Nephron progenitor cell (in vitro differentiated cells): ENCODE measurements around the gene PTBP3.

ENCODE experiments used
- DNase-seq: peaks from one replicate; pipeline ENCODE4 v3.0.0; 2021
- H3K27ac Mint-ChIP-seq: 2 replicates; pipeline ENCODE4 v1.8.0; 2021; ENCODE audit warnings: mild to moderate bottlenecking, moderate library complexity, mixed read lengths
- H3K27me3 Mint-ChIP-seq: 2 replicates; pipeline ENCODE4 v1.8.0; 2021; ENCODE audit warnings: mild to moderate bottlenecking, low read depth, mixed read lengths; ENCODE audit not compliant: poor library complexity
- H3K36me3 Mint-ChIP-seq: 2 replicates; pipeline ENCODE4 v1.8.0; 2021; ENCODE audit warnings: low read depth, mixed read lengths
- H3K4me1 Mint-ChIP-seq: 2 replicates; pipeline ENCODE4 v1.8.0; 2021; ENCODE audit warnings: mixed read lengths
- H3K4me3 Mint-ChIP-seq: 2 replicates; pipeline ENCODE4 v1.8.0; 2021; ENCODE audit warnings: mild to moderate bottlenecking, moderate library complexity, mixed read lengths
- H3K9me3 Mint-ChIP-seq: 2 replicates; pipeline ENCODE4 v1.8.0; 2021; ENCODE audit warnings: mild to moderate bottlenecking, moderate library complexity, mixed read lengths
- TF ChIP-seq, protein P1 (sequence below): fragments of 200-600 bp; sonication (generic); IDR thresholded peaks from 2 replicates; pipeline ENCODE4 v1.5.0; 2021; ENCODE audit warnings: antibody characterized with exemption

Gene PTBP3

DNA sequence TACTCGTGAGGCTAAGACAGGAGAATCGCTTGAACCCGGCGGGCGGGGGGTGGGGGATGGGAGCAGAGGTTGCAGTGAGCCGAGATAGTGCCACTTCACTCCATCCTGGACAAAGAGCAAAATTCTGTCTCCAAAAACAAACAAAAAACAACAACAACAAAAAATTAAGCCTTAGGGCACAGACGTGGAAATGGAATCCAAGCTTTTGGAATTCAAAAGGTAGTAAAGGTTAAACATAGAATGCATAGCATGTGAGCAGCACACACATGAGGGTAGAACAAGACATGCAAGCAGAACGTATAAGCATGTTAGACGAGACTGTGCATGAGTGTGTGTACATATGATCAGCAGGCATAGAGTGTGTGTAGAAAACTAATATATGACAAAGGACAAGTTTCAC, 68.0 kb downstream of the PTBP3 start:
- no peak for DNase-seq
- peaks cover 13% of the 10 kb centered on the region for H3K4me1 Mint-ChIP-seq

DNA sequence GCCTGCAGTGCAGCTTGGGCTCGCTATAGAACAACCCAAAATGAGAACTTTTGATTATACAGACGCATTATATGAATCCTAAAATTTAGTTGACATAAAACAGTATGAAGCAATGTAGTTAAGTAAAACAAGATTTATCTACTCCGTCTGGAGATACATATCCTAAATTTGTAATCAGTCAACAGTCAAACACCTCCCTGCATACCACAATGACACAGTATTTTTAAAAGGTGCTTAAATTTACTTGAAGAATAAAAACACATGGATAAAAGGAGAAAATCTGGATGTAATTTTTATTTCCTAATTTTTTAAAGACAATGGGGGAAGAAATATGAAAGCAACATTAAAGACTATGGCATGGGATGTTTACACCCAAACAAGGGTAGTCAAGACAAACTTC, 70.8 kb downstream of the PTBP3 start:
- H3K9me3 Mint-ChIP-seq, result no peaks in the 10 kb centered on the region
- no peak for DNase-seq
- H3K4me1 Mint-ChIP-seq, result no peaks in the 10 kb centered on the region
- H3K27ac Mint-ChIP-seq, result no peak overlapping the region
- TF ChIP-seq, protein P1, sequence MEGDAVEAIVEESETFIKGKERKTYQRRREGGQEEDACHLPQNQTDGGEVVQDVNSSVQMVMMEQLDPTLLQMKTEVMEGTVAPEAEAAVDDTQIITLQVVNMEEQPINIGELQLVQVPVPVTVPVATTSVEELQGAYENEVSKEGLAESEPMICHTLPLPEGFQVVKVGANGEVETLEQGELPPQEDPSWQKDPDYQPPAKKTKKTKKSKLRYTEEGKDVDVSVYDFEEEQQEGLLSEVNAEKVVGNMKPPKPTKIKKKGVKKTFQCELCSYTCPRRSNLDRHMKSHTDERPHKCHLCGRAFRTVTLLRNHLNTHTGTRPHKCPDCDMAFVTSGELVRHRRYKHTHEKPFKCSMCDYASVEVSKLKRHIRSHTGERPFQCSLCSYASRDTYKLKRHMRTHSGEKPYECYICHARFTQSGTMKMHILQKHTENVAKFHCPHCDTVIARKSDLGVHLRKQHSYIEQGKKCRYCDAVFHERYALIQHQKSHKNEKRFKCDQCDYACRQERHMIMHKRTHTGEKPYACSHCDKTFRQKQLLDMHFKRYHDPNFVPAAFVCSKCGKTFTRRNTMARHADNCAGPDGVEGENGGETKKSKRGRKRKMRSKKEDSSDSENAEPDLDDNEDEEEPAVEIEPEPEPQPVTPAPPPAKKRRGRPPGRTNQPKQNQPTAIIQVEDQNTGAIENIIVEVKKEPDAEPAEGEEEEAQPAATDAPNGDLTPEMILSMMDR, result no peak
- no peak overlapping the region for H3K4me3 Mint-ChIP-seq
- H3K27me3 Mint-ChIP-seq, result no peaks in the 10 kb centered on the region
- peaks cover 44% of the 10 kb centered on the region for H3K36me3 Mint-ChIP-seq

More for the DNA sequence above, 68.0 kb downstream of the PTBP3 start:
- TF ChIP-seq, protein P1, result no peak
- no peaks in the 10 kb centered on the region for H3K9me3 Mint-ChIP-seq
- H3K27me3 Mint-ChIP-seq, result no peaks in the 10 kb centered on the region
- H3K4me3 Mint-ChIP-seq, result no peak overlapping the region
- H3K36me3 Mint-ChIP-seq, result peaks cover 53% of the 10 kb centered on the region
- H3K27ac Mint-ChIP-seq, result no peak overlapping the region

DNA sequence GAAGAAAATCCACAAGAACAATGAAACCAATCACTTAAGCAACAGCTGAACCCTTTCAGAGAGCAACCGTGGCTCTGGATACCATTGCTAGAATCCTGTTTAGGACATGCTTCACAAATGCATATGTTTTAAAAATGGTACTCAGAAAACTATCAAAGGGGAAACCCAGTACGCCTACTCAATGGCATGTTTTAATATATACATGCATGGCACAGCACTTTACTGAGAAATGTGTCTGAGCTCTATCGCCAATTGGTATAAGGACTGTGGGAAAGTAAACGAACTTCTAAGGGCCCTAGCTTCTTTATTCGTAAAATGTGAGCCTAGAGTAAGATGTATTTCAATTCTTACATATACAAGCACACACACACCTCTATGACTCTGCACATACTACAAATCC, 72.3 kb downstream of the PTBP3 start:
- H3K4me1 Mint-ChIP-seq, result no peaks in the 10 kb centered on the region
- H3K27ac Mint-ChIP-seq, result no peak overlapping the region
- no peak overlapping the region for H3K4me3 Mint-ChIP-seq
- DNase-seq, result no peak
- no peaks in the 10 kb centered on the region for H3K27me3 Mint-ChIP-seq
- H3K36me3 Mint-ChIP-seq, result peaks cover 34% of the 10 kb centered on the region
- TF ChIP-seq, protein P1, result no peak
- H3K9me3 Mint-ChIP-seq, result no peaks in the 10 kb centered on the region

DNA sequence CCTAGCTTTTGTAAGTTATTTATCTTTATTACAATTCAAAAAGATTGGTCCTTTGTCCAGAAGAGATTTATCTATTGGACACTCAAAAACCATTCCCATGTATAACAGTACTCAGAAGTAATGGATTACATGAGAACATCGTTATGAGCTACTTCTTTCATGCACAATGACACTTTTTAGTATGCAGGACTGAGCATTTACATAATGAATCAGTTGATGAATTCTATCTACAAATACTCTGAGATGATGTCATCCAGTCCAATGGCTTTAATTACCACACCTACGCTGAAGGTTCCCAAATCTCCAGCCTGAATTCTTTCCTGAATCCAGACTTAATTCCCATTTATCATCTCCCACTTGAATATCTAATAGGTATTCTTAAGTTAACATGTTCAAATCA, 75.3 kb downstream of the PTBP3 start:
- no peak for DNase-seq
- H3K27ac Mint-ChIP-seq, result no peak overlapping the region
- no peaks in the 10 kb centered on the region for H3K4me1 Mint-ChIP-seq
- no peaks in the 10 kb centered on the region for H3K9me3 Mint-ChIP-seq
- no peak overlapping the region for H3K4me3 Mint-ChIP-seq
- no peaks in the 10 kb centered on the region for H3K27me3 Mint-ChIP-seq
- peaks cover 32% of the 10 kb centered on the region for H3K36me3 Mint-ChIP-seq
- TF ChIP-seq, protein P1, result no peak

DNA sequence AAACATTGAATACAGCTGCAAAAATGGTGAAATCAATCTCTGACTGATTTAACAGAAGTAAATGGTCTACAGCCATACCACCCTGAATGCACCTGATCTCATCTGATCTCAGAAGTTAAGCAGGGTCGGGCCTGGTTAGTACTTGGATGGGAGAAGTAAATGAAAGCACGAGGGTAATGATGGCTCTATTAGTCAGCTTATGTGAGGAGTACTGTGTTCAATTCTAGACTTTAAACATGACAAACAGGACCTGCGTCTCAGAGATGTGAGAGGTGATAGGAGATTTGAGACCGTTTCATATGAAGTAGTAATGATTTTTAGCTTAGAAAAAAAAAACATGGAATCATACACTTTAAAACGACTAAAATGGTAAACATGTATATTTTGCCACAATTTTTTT, 81.2 kb downstream of the PTBP3 start:
- Mint-ChIP-seq H3K4me3 (no peak overlapping the region), H3K4me1 (no peaks in the 10 kb centered on the region), H3K9me3 (no peaks in the 10 kb centered on the region), H3K36me3 (peaks cover 16% of the 10 kb centered on the region), H3K27ac (no peak overlapping the region), H3K27me3 (no peaks in the 10 kb centered on the region)
- DNase-seq, result no peak
- TF ChIP-seq, protein P1, result no peak

DNA sequence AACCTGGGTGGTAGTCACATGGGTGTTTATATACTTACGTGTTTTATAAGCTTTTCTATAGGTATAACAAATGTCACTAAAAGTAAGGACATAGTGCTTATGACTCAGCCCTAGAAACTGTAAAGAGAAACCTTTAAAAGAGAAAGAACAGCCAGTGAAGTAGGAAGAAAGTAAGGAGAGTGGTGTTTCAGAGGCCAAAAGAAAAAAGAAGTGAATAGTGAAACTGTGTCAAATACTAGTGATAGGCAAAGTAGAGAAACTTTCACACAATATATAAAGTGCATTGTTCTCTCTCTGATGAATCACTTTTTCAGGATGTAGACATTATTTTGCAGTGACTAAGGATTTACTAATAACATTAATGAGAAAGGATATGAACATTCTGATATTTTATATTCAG, 84.1 kb downstream of the PTBP3 start:
- Mint-ChIP-seq H3K9me3 (no peaks in the 10 kb centered on the region), H3K27me3 (no peaks in the 10 kb centered on the region), H3K4me3 (no peak overlapping the region), H3K27ac (no peak overlapping the region), H3K36me3 (peaks cover 33% of the 10 kb centered on the region), H3K4me1 (no peaks in the 10 kb centered on the region)
- DNase-seq, result no peak
- TF ChIP-seq, protein P1, result no peak
